HEK293 (cell line): Measurements from ENCODE around the gene MGLL.

Experiments
- CTCF ChIA-PET: fragments of 350-600 bp; formaldehyde crosslinking; extraction: SDS; loops from one replicate; lab custom pipeline; 2021; ENCODE audit warnings: antibody characterized with exemption; lab: Yijun Ruan, JAX
- POLR2A ChIA-PET: fragments of 300-600 bp; formaldehyde crosslinking; extraction: SDS; loops from one replicate; lab custom pipeline; 2020; ENCODE audit warnings: antibody characterized with exemption, inconsistent platforms; lab: Yijun Ruan, JAX
- H3K27ac ChIP-seq: fragments of 200-500 bp; sonication (Bioruptor generic); 2 replicates; pipeline ENCODE4 v1.5.1; 2014; ENCODE audit warnings: low read depth, low read length, control low read depth, inconsistent platforms; ENCODE audit errors: extremely low read depth
- H3K36me3 ChIP-seq, 2 experiments: fragments of 200-500 bp in 1 of 2; sonication (Bioruptor generic) in 1 of 2; 1 replicate in 1 of 2; 2 replicates in 1 of 2; pipeline ENCODE4 v1.5.1; 2014 to 2017; ENCODE audit warnings: inconsistent platforms in 2 of 2, low read length in 2 of 2; ENCODE audit not compliant: control insufficient read depth in 2 of 2, insufficient read depth in 1 of 2
- H3K4me1 ChIP-seq: fragments of 200-500 bp; sonication (Bioruptor generic); 2 replicates; pipeline ENCODE4 v1.5.1; 2014; ENCODE audit warnings: mild to moderate bottlenecking, low read length, inconsistent platforms; ENCODE audit not compliant: control insufficient read depth, insufficient read depth
- H3K4me3 ChIP-seq: 2 replicates; pipeline ENCODE4 v1.5.1; 2011; ENCODE audit warnings: low read depth, mild to moderate bottlenecking, control low read depth, low read length, moderate library complexity
- H3K9me3 ChIP-seq: fragments of 200-500 bp; sonication (Bioruptor generic); 2 replicates; pipeline ENCODE4 v1.5.1; 2014; ENCODE audit warnings: low read depth, low read length, inconsistent platforms; ENCODE audit not compliant: control insufficient read depth, insufficient read depth
- INSM2 ChIP-seq: fragments of 450-650 bp; formaldehyde crosslinking; IDR thresholded peaks from 2 replicates; pipeline ENCODE4 v1.5.1; 2016; ENCODE audit warnings: missing biosample characterization, missing genetic modification characterization
- PRDM2 ChIP-seq: fragments of 450-650 bp; formaldehyde crosslinking; IDR thresholded peaks from 2 replicates; pipeline ENCODE4 v1.5.1; 2016; ENCODE audit warnings: missing biosample characterization, missing genetic modification characterization, borderline replicate concordance
- SP7 ChIP-seq: fragments of 450-650 bp; formaldehyde crosslinking; IDR thresholded peaks from 2 replicates; pipeline ENCODE4 v1.5.1; 2016; ENCODE audit warnings: missing biosample characterization, missing genetic modification characterization
- ZIC2 ChIP-seq: fragments of 450-650 bp; formaldehyde crosslinking; IDR thresholded peaks from 2 replicates; pipeline ENCODE4 v1.5.1; 2016; ENCODE audit warnings: missing biosample characterization, missing genetic modification characterization
- ZNF10 ChIP-seq: fragments of 450-650 bp; formaldehyde crosslinking; IDR thresholded peaks from 2 replicates; pipeline ENCODE4 v1.5.1; 2017; ENCODE audit warnings: missing biosample characterization, missing genetic modification characterization
- ZNF146 ChIP-seq: fragments of 450-650 bp; formaldehyde crosslinking; IDR thresholded peaks from 2 replicates; pipeline ENCODE4 v1.5.1; 2016; ENCODE audit warnings: missing biosample characterization, missing genetic modification characterization
- ZNF155 ChIP-seq: fragments of 450-650 bp; formaldehyde crosslinking; IDR thresholded peaks from 2 replicates; pipeline ENCODE4 v1.5.1; 2016; ENCODE audit warnings: missing biosample characterization, missing genetic modification characterization
- ZNF2 ChIP-seq: fragments of 450-650 bp; formaldehyde crosslinking; IDR thresholded peaks from 2 replicates; pipeline ENCODE4 v1.5.1; 2016; ENCODE audit warnings: missing biosample characterization, missing genetic modification characterization
- ZNF26 ChIP-seq: fragments of 450-650 bp; formaldehyde crosslinking; IDR thresholded peaks from 2 replicates; pipeline ENCODE4 v1.5.1; 2016; ENCODE audit warnings: missing biosample characterization, missing genetic modification characterization
- ZNF335 ChIP-seq: fragments of 450-650 bp; formaldehyde crosslinking; conservative IDR thresholded peaks from 2 replicates; pipeline ENCODE4 v1.5.1; 2016; ENCODE audit warnings: missing biosample characterization, missing genetic modification characterization
- ZNF398 ChIP-seq: fragments of 450-650 bp; formaldehyde crosslinking; IDR thresholded peaks from 2 replicates; pipeline ENCODE4 v1.5.1; 2017; ENCODE audit warnings: missing biosample characterization, missing genetic modification characterization
- ZNF518A ChIP-seq: fragments of 450-650 bp; formaldehyde crosslinking; conservative IDR thresholded peaks from 2 replicates; pipeline ENCODE4 v1.5.1; 2016; ENCODE audit warnings: low read depth, missing biosample characterization, missing genetic modification characterization
- ZNF544 ChIP-seq: fragments of 450-650 bp; formaldehyde crosslinking; IDR thresholded peaks from 2 replicates; pipeline ENCODE4 v1.5.0; 2017; ENCODE audit warnings: missing biosample characterization, missing genetic modification characterization
- ZNF558 ChIP-seq: fragments of 450-650 bp; formaldehyde crosslinking; IDR thresholded peaks from 2 replicates; pipeline ENCODE4 v1.5.1; 2016; ENCODE audit warnings: missing biosample characterization, missing genetic modification characterization
- ZNF623 ChIP-seq: fragments of 450-650 bp; formaldehyde crosslinking; IDR thresholded peaks from 2 replicates; pipeline ENCODE4 v1.5.1; 2016; ENCODE audit warnings: missing biosample characterization, missing genetic modification characterization
- ZNF747 ChIP-seq: fragments of 450-650 bp; formaldehyde crosslinking; IDR thresholded peaks from 2 replicates; pipeline ENCODE4 v1.5.1; 2016; ENCODE audit warnings: missing biosample characterization, missing genetic modification characterization
- ZNF776 ChIP-seq: fragments of 450-650 bp; formaldehyde crosslinking; IDR thresholded peaks from 2 replicates; pipeline ENCODE4 v1.5.0; 2017; ENCODE audit warnings: missing biosample characterization, missing genetic modification characterization, borderline replicate concordance

The MGLL gene

GRCh38 chr3:127702151-127702578 is 120.2 kb downstream of the MGLL start (continued):
- no peak for TF ChIP-seq PRDM2
- no peak for TF ChIP-seq SP7 (tag by site-specific recombination)
- no peak for TF ChIP-seq ZNF2 (tag by site-specific recombination)
- no peak for TF ChIP-seq ZNF544 (tag by site-specific recombination)
- TF ChIP-seq ZNF155 (tag by site-specific recombination): no peak
- no peak for TF ChIP-seq ZNF398 (tag by site-specific recombination)
- no peak for TF ChIP-seq ZNF10 (tag by site-specific recombination)
- no peak for TF ChIP-seq ZNF146 (tag by site-specific recombination)
- TF ChIP-seq ZNF776 (tag by site-specific recombination): no peak

- Histone ChIP-seq H3K4me1 (no peaks in the 10 kb centered on the region), H3K27ac (no peak overlapping the region), H3K4me3 (no peak overlapping the region), H3K36me3 (no peaks in the 10 kb centered on the region), H3K9me3 (no peaks in the 10 kb centered on the region)
- TF ChIP-seq ZNF26 (tag by site-specific recombination): no peak
- peak; percentile 31; the same call in 1 of the 2 replicates for TF ChIP-seq ZNF623 (tag by site-specific recombination)
- TF ChIP-seq ZNF518A (tag by site-specific recombination): no peak
- peak; percentile 66 for TF ChIP-seq ZIC2 (tag by site-specific recombination)
- TF ChIP-seq INSM2 (tag by site-specific recombination): no peak
- no peak for TF ChIP-seq ZNF335 (tag by site-specific recombination)
- TF ChIP-seq ZNF747: no peak
- no peak for TF ChIP-seq ZNF558 (tag by site-specific recombination)
- CTCF ChIA-PET: no interaction called here
- POLR2A ChIA-PET: no interaction called here
Observed at GRCh38 chr3:127701280-127701911, 120.9 kb downstream of the MGLL start.
